ENCODE measurements around the gene GNAT1. TPM values are rescaled to one million over a fixed set of nuclear protein-coding genes. Genes with fewer than 3 reads are reported as not detected.

GNAT1 gene
- total RNA-seq, 1 experiment from 2014 or later = 0.13 TPM

DNA sequence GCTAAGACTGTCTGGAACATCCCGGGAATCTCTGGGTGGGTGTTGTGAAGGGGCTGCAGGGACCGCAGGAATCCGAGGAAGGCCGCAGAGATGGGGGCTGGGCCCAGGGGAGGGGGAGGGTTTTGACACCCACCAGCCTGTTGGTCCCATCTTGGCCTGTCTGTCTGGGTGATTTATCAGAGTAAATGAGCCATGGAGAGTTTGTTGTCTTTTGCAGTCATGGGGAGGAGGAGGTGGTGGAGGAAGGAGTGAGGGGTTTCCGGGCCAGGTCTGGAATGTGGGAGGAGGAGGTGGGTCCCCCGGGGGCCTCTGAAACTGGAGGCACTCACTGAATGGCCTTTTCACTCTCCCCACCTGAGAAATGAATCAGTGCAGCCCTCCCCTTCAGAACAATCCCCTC lies 24.8 kb upstream of the GNAT1 start (continued):
- TF ChIP-seq, protein P1, sequence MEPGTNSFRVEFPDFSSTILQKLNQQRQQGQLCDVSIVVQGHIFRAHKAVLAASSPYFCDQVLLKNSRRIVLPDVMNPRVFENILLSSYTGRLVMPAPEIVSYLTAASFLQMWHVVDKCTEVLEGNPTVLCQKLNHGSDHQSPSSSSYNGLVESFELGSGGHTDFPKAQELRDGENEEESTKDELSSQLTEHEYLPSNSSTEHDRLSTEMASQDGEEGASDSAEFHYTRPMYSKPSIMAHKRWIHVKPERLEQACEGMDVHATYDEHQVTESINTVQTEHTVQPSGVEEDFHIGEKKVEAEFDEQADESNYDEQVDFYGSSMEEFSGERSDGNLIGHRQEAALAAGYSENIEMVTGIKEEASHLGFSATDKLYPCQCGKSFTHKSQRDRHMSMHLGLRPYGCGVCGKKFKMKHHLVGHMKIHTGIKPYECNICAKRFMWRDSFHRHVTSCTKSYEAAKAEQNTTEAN (CRISPR knock-in tag; IDR thresholded peaks at IDR 0.05) = no peak
- TF ChIP-seq SMAD4 (CRISPR knock-in tag; IDR thresholded peaks at IDR 0.05) = no peak
- TF ChIP-seq TP53 (CRISPR knock-in tag; IDR thresholded peaks at IDR 0.05) = no peak
- TF ChIP-seq ZNF219 (CRISPR knock-in tag; IDR thresholded peaks at IDR 0.05; ENCODE audit: borderline replicate concordance) = no peak

GRCh38 chr3:50167069-50167840 lies 24.2 kb upstream of the GNAT1 start:
- ChIA-PET POLR2A (interaction anchor here (0.5 kb wide), 1 partner anchor 8 kb away, joined by 3 read pairs; no protein-coding TSS in a partner anchor), CTCF (no interaction called here)
- peak overlapping the region; percentile 94 for H3K27ac Mint-ChIP-seq
- H3K36me3 Mint-ChIP-seq = peaks cover 14% of the 10 kb centered on the region
- DNase-seq (ENCODE audit: low spot score) = no peak
- H3K9me3 Mint-ChIP-seq = no peaks in the 10 kb centered on the region
- ATAC-seq = no peak
- TF ChIP-seq ZNF138 (CRISPR knock-in tag; conservative IDR thresholded peaks at IDR 0.05) = no peak
- TF ChIP-seq IRF2 (CRISPR knock-in tag; IDR thresholded peaks at IDR 0.05; ENCODE audit: borderline replicate concordance, low read depth) = no peak
- TF ChIP-seq SP1 (CRISPR knock-in tag; conservative IDR thresholded peaks at IDR 0.05) = no peak
- TF ChIP-seq E2F5 (CRISPR knock-in tag; IDR thresholded peaks at IDR 0.05) = no peak
- no peak for TF ChIP-seq GTF2I (CRISPR knock-in tag; conservative IDR thresholded peaks at IDR 0.05)
- no peak for TF ChIP-seq ATF2 (CRISPR knock-in tag; IDR thresholded peaks at IDR 0.05; ENCODE audit: borderline replicate concordance, low read depth)
- TF ChIP-seq, protein P2, sequence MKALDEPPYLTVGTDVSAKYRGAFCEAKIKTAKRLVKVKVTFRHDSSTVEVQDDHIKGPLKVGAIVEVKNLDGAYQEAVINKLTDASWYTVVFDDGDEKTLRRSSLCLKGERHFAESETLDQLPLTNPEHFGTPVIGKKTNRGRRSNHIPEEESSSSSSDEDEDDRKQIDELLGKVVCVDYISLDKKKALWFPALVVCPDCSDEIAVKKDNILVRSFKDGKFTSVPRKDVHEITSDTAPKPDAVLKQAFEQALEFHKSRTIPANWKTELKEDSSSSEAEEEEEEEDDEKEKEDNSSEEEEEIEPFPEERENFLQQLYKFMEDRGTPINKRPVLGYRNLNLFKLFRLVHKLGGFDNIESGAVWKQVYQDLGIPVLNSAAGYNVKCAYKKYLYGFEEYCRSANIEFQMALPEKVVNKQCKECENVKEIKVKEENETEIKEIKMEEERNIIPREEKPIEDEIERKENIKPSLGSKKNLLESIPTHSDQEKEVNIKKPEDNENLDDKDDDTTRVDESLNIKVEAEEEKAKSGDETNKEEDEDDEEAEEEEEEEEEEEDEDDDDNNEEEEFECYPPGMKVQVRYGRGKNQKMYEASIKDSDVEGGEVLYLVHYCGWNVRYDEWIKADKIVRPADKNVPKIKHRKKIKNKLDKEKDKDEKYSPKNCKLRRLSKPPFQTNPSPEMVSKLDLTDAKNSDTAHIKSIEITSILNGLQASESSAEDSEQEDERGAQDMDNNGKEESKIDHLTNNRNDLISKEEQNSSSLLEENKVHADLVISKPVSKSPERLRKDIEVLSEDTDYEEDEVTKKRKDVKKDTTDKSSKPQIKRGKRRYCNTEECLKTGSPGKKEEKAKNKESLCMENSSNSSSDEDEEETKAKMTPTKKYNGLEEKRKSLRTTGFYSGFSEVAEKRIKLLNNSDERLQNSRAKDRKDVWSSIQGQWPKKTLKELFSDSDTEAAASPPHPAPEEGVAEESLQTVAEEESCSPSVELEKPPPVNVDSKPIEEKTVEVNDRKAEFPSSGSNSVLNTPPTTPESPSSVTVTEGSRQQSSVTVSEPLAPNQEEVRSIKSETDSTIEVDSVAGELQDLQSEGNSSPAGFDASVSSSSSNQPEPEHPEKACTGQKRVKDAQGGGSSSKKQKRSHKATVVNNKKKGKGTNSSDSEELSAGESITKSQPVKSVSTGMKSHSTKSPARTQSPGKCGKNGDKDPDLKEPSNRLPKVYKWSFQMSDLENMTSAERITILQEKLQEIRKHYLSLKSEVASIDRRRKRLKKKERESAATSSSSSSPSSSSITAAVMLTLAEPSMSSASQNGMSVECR (CRISPR knock-in tag; IDR thresholded peaks at IDR 0.05; ENCODE audit: borderline replicate concordance) = no peak
- TF ChIP-seq, protein P3, sequence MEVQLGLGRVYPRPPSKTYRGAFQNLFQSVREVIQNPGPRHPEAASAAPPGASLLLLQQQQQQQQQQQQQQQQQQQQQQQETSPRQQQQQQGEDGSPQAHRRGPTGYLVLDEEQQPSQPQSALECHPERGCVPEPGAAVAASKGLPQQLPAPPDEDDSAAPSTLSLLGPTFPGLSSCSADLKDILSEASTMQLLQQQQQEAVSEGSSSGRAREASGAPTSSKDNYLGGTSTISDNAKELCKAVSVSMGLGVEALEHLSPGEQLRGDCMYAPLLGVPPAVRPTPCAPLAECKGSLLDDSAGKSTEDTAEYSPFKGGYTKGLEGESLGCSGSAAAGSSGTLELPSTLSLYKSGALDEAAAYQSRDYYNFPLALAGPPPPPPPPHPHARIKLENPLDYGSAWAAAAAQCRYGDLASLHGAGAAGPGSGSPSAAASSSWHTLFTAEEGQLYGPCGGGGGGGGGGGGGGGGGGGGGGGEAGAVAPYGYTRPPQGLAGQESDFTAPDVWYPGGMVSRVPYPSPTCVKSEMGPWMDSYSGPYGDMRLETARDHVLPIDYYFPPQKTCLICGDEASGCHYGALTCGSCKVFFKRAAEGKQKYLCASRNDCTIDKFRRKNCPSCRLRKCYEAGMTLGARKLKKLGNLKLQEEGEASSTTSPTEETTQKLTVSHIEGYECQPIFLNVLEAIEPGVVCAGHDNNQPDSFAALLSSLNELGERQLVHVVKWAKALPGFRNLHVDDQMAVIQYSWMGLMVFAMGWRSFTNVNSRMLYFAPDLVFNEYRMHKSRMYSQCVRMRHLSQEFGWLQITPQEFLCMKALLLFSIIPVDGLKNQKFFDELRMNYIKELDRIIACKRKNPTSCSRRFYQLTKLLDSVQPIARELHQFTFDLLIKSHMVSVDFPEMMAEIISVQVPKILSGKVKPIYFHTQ (CRISPR knock-in tag; IDR thresholded peaks at IDR 0.05) = no peak
- no peak for TF ChIP-seq MXD4 (CRISPR knock-in tag; IDR thresholded peaks at IDR 0.05; ENCODE audit: borderline replicate concordance)
- no peak for TF ChIP-seq HMGXB4 (CRISPR knock-in tag; IDR thresholded peaks at IDR 0.05)
- TF ChIP-seq CDX4 (CRISPR knock-in tag; IDR thresholded peaks at IDR 0.05; ENCODE audit: borderline replicate concordance) = no peak
- no peak for TF ChIP-seq NFATC4 (CRISPR knock-in tag; IDR thresholded peaks at IDR 0.05)
- TF ChIP-seq ESRRA (CRISPR knock-in tag; IDR thresholded peaks at IDR 0.05; ENCODE audit: borderline replicate concordance) = no peak
- TF ChIP-seq GRHL2 (CRISPR knock-in tag; IDR thresholded peaks at IDR 0.05; ENCODE audit: insufficient replicate concordance, severe bottlenecking) = no peak
- TF ChIP-seq ZBTB21 (CRISPR knock-in tag; IDR thresholded peaks at IDR 0.05; ENCODE audit: borderline replicate concordance) = no peak
- H3K4me1 Mint-ChIP-seq = peaks cover 50% of the 10 kb centered on the region
- no peaks in the 10 kb centered on the region for H3K27me3 Mint-ChIP-seq (ENCODE audit: low read depth)
- no peak overlapping the region for H3K4me3 Mint-ChIP-seq
